Germinal center (tissue), 1 donor: Measurements from ENCODE around the gene PLAGL1.
"Not testable (repeated sequence)": the region's sequence is repeated elsewhere in the genome, so short reads cannot be mapped to it uniquely, and the experiment has no call there.

Source experiments
- DNase-seq: peaks from one replicate; pipeline ENCODE4 v3.0.0; 2012; ENCODE audit warnings: mixed read lengths, low spot score

Gene PLAGL1

GRCh38 chr6:144009628-144010027 is 1.6 kb upstream of the PLAGL1 start:
- not testable (repeated sequence) for DNase-seq

- DNase-seq: no peak
Observed at GRCh38 chr6:144008846-144009245, 787 bp upstream of the PLAGL1 start.

- peak; percentile 7 for DNase-seq
Observed at GRCh38 chr6:144007478-144008119, 460 bp downstream of the PLAGL1 start.

GRCh38 chr6:144006736-144007477 is 1.2 kb downstream of the PLAGL1 start:
- DNase-seq: no peak

GRCh38 chr6:143999406-143999805 is 8.7 kb downstream of the PLAGL1 start:
- DNase-seq: no peak

GRCh38 chr6:143998686-143999085 is 9.4 kb downstream of the PLAGL1 start:
- DNase-seq: no peak

GRCh38 chr6:143993965-143994646 is 14.0 kb downstream of the PLAGL1 start:
- no peak for DNase-seq

GRCh38 chr6:143992285-143992684 is 15.8 kb downstream of the PLAGL1 start:
- no peak for DNase-seq

GRCh38 chr6:143986463-143987065 is 21.5 kb downstream of the PLAGL1 start:
- no peak for DNase-seq

- DNase-seq: no peak
Observed at GRCh38 chr6:143984666-143985065, 23.4 kb downstream of the PLAGL1 start.

- no peak for DNase-seq
Observed at GRCh38 chr6:143982968-143983367, 25.1 kb downstream of the PLAGL1 start.

- no peak for DNase-seq
Observed at GRCh38 chr6:143980921-143981320, 27.1 kb downstream of the PLAGL1 start.

- DNase-seq: no peak
Observed at GRCh38 chr6:143976806-143977349, 31.2 kb downstream of the PLAGL1 start.

- DNase-seq: no peak
Observed at GRCh38 chr6:143974089-143974488, 34.0 kb downstream of the PLAGL1 start.

GRCh38 chr6:143973097-143973966 is 34.7 kb downstream of the PLAGL1 start:
- no peak for DNase-seq

GRCh38 chr6:143971482-143972205 is 36.4 kb downstream of the PLAGL1 start:
- no peak for DNase-seq

GRCh38 chr6:143970456-143971218 is 37.4 kb downstream of the PLAGL1 start:
- no peak for DNase-seq

- DNase-seq: no peak
Observed at GRCh38 chr6:143969077-143969476, 39.0 kb downstream of the PLAGL1 start.

- no peak for DNase-seq
Observed at GRCh38 chr6:143967706-143968376, 40.2 kb downstream of the PLAGL1 start.
